H9 (cell line): ENCODE measurements around the gene SPRR3. TPM values are rescaled to one million over a fixed set of nuclear protein-coding genes. Genes with fewer than 3 reads are reported as not detected.

Experiments used
- DNase-seq: peaks from one replicate; pipeline ENCODE4 v3.0.0-alpha.2; 2017
- H2AFZ ChIP-seq: one replicate; pipeline ENCODE4 v1.6.1; 2013; ENCODE audit warnings: mild to moderate bottlenecking, low read length, control low read depth, moderate library complexity
- H2AK5ac ChIP-seq: 2 replicates; pipeline ENCODE4 v1.6.1; 2013; ENCODE audit warnings: low read length, control low read depth, mixed read lengths; ENCODE audit not compliant: insufficient read length
- H2BK120ac ChIP-seq: one replicate; pipeline ENCODE4 v1.6.1; 2013; ENCODE audit warnings: low read depth, mild to moderate bottlenecking, low read length, control low read depth, inconsistent platforms; ENCODE audit not compliant: poor library complexity, severe bottlenecking
- H2BK12ac ChIP-seq: 2 replicates; pipeline ENCODE4 v1.6.1; 2013; ENCODE audit warnings: low read length, control low read depth, mixed read lengths, low read depth; ENCODE audit not compliant: insufficient read length
- H2BK15ac ChIP-seq: 2 replicates; pipeline ENCODE4 v1.6.1; 2013; ENCODE audit warnings: low read depth, low read length, control low read depth
- H2BK20ac ChIP-seq: one replicate; pipeline ENCODE4 v1.6.1; 2013; ENCODE audit warnings: low read depth, mild to moderate bottlenecking, low read length, control low read depth, inconsistent platforms; ENCODE audit not compliant: poor library complexity, severe bottlenecking
- H2BK5ac ChIP-seq: 2 replicates; pipeline ENCODE4 v1.6.1; 2013; ENCODE audit warnings: low read length, control low read depth, mixed read lengths; ENCODE audit not compliant: insufficient read length
- H3K14ac ChIP-seq: 2 replicates; pipeline ENCODE4 v1.6.1; 2013; ENCODE audit warnings: low read length, control low read depth; ENCODE audit not compliant: insufficient read depth
- H3K18ac ChIP-seq: 2 replicates; pipeline ENCODE4 v1.6.1; 2013; ENCODE audit warnings: low read depth, mild to moderate bottlenecking, mixed read lengths, low read length, control low read depth; ENCODE audit not compliant: insufficient read length
- H3K23ac ChIP-seq: 2 replicates; pipeline ENCODE4 v1.6.1; 2013; ENCODE audit warnings: low read length, control low read depth, mixed read lengths, low read depth; ENCODE audit not compliant: insufficient read length
- H3K23me2 ChIP-seq: 2 replicates; pipeline ENCODE4 v1.6.1; 2013; ENCODE audit warnings: low read depth, mild to moderate bottlenecking, mixed read lengths, low read length, control low read depth; ENCODE audit not compliant: insufficient read length, poor library complexity, severe bottlenecking
- H3K27ac ChIP-seq: 2 replicates; pipeline ENCODE4 v1.5.1; 2013; ENCODE audit warnings: low read length, control low read depth, mixed read lengths, low read depth; ENCODE audit not compliant: insufficient read length
- H3K27me3 ChIP-seq: 2 replicates; pipeline ENCODE4 v1.6.1; 2013; ENCODE audit warnings: low read length, control low read depth, inconsistent platforms; ENCODE audit not compliant: insufficient read depth
- H3K4ac ChIP-seq: 2 replicates; pipeline ENCODE4 v1.6.1; 2013; ENCODE audit warnings: low read depth, mild to moderate bottlenecking, control low read depth, inconsistent platforms, low read length, moderate library complexity
- H3K4me1 ChIP-seq: 2 replicates; pipeline ENCODE4 v1.6.1; 2013; ENCODE audit warnings: low read length, control low read depth, inconsistent platforms; ENCODE audit not compliant: insufficient read depth
- H3K4me2 ChIP-seq: 2 replicates; pipeline ENCODE4 v1.6.1; 2013; ENCODE audit warnings: low read length, control low read depth, mixed read lengths; ENCODE audit not compliant: insufficient read length, insufficient read depth
- H3K56ac ChIP-seq: 2 replicates; pipeline ENCODE4 v1.6.1; 2013; ENCODE audit warnings: low read depth, mild to moderate bottlenecking, mixed read lengths, low read length, control low read depth; ENCODE audit not compliant: insufficient read length
- H3K79me1 ChIP-seq: 2 replicates; pipeline ENCODE4 v1.6.1; 2013; ENCODE audit warnings: low read depth, mild to moderate bottlenecking, moderate library complexity, low read length, control low read depth, inconsistent platforms; ENCODE audit not compliant: insufficient read depth, poor library complexity, severe bottlenecking
- H3K79me2 ChIP-seq: 2 replicates; pipeline ENCODE4 v1.6.1; 2013; ENCODE audit warnings: low read length, control low read depth, inconsistent platforms; ENCODE audit not compliant: insufficient read depth
- H3K9ac ChIP-seq: 2 replicates; pipeline ENCODE4 v1.6.1; 2013; ENCODE audit warnings: low read length, control low read depth, mixed read lengths; ENCODE audit not compliant: insufficient read length; ENCODE audit errors: extremely low read depth
- H3K9me3 ChIP-seq: one replicate; pipeline ENCODE4 v1.6.1; 2013; ENCODE audit warnings: low read depth, low read length, inconsistent platforms; ENCODE audit not compliant: control insufficient read depth
- H3T11ph ChIP-seq: one replicate; pipeline ENCODE4 v1.6.1; 2013; ENCODE audit warnings: mild to moderate bottlenecking, low read length, control low read depth, inconsistent platforms
- H4K20me1 ChIP-seq: one replicate; pipeline ENCODE4 v1.6.1; 2013; ENCODE audit not compliant: control insufficient read depth, insufficient read length, insufficient read depth
- H4K5ac ChIP-seq: 2 replicates; pipeline ENCODE4 v1.6.1; 2013; ENCODE audit warnings: low read depth, mild to moderate bottlenecking, mixed read lengths, low read length, control low read depth; ENCODE audit not compliant: insufficient read length
- H4K8ac ChIP-seq: replicated peaks from 2 replicates; pipeline ENCODE4 v1.6.1; 2013; ENCODE audit warnings: low read length, control low read depth, mixed read lengths, low read depth; ENCODE audit not compliant: insufficient read length
- H4K91ac ChIP-seq: 2 replicates; pipeline ENCODE4 v1.6.1; 2013; ENCODE audit warnings: low read depth, mild to moderate bottlenecking, moderate library complexity, mixed read lengths, low read length, control low read depth; ENCODE audit not compliant: insufficient read length
- H3K27ac Mint-ChIP-seq, 3 experiments: 2 replicates in 2 of 3; 3 replicates in 1 of 3; pipeline ENCODE4 v1.8.0; 2020 to 2021; ENCODE audit warnings: mixed read lengths in 3 of 3, mild to moderate bottlenecking in 1 of 3, moderate library complexity in 1 of 3
- H3K27me3 Mint-ChIP-seq: 2 replicates; pipeline ENCODE4 v1.8.0; 2021; ENCODE audit warnings: low read depth, mild to moderate bottlenecking, moderate library complexity, mixed read lengths
- H3K36me3 Mint-ChIP-seq, 3 experiments: 2 replicates in 2 of 3; 3 replicates in 1 of 3; pipeline ENCODE4 v1.8.0; 2020 to 2021; ENCODE audit warnings: low read depth in 3 of 3, mixed read lengths in 3 of 3; ENCODE audit not compliant: insufficient read depth in 1 of 3
- H3K4me1 Mint-ChIP-seq, 2 experiments: 2 replicates each; pipeline ENCODE4 v1.8.0; 2020; ENCODE audit warnings: mixed read lengths in 2 of 2
- H3K4me3 Mint-ChIP-seq, 2 experiments: 2 replicates in 1 of 2; 3 replicates in 1 of 2; pipeline ENCODE4 v1.8.0; 2020 to 2021; ENCODE audit warnings: mild to moderate bottlenecking in 2 of 2, mixed read lengths in 2 of 2, moderate library complexity in 1 of 2
- H3K9me3 Mint-ChIP-seq, 2 experiments: 2 replicates in 1 of 2; 3 replicates in 1 of 2; pipeline ENCODE4 v1.8.0; 2020; ENCODE audit warnings: mild to moderate bottlenecking in 2 of 2, mixed read lengths in 2 of 2, moderate library complexity in 1 of 2
- WGBS: extraction: QIAGEN DNeasy Blood & Tissue Kit; methylation state at CpG from one replicate; pipeline ENCODE4 v1.1.7; 2013; ENCODE audit warnings: missing lambda C conversion rate, low lambda C conversion rate, mixed read lengths; ENCODE audit not compliant: insufficient read length; ENCODE audit errors: extremely low coverage; 5-methylcytosine and 5-hydroxymethylcytosine counted together
- total RNA-seq: library from RNA; stranded (reverse); gene quantifications from 2 replicates; pipeline ENCODE4 v1.2.1, GENCODE V29; 2021
- TF ChIP-seq, protein P1 (sequence below): fragments of 200-600 bp; sonication (generic); conservative IDR thresholded peaks from 3 replicates; pipeline ENCODE4 v1.8.0; 2021; ENCODE audit warnings: antibody characterized with exemption, mild to moderate bottlenecking

The SPRR3 gene
- total RNA-seq, 1 experiment from 2014 or later, result not detected

- Histone ChIP-seq H3K79me1 (no peaks in the 10 kb centered on the region), H3K4me2 (no peak overlapping the region), H3K23ac (no peak overlapping the region), H3K14ac (no peak overlapping the region), H4K91ac (no peak overlapping the region), H3K56ac (no peak overlapping the region), H3K23me2 (no peaks in the 10 kb centered on the region), H3K4ac (no peak overlapping the region), H2AFZ (no peak overlapping the region), H4K20me1 (no peaks in the 10 kb centered on the region), H3K4me1 (no peaks in the 10 kb centered on the region; the same call in 1 of the 2 replicates), H2BK120ac (no peak overlapping the region), H4K8ac (no peak overlapping the region), H2BK15ac (no peak overlapping the region), H3K18ac (no peak overlapping the region), H3K9me3 (no peaks in the 10 kb centered on the region), H3T11ph (no peak overlapping the region), H3K27ac (no peak overlapping the region), H2AK5ac (no peak overlapping the region), H3K9ac (no peak overlapping the region), H3K79me2 (no peaks in the 10 kb centered on the region), H2BK20ac (no peak overlapping the region), H2BK12ac (no peak overlapping the region), H3K27me3 (no peaks in the 10 kb centered on the region; the same call in 1 of the 2 replicates), H2BK5ac (no peak overlapping the region), H4K5ac (no peak overlapping the region)
- Mint-ChIP-seq H3K36me3 (peaks cover 0 to 8% (median 0%) of the 10 kb centered on the region in 3 experiments; a peak in 3 of 7 replicates), H3K27ac (no peak overlapping the region), H3K27me3 (peaks cover 5% of the 10 kb centered on the region; the same call in 1 of the 2 replicates), H3K4me3 (no peak overlapping the region), H3K9me3 (peaks cover 8 to 12% of the 10 kb centered on the region in 2 experiments; a peak in 4 of 5 replicates), H3K4me1 (peaks cover 10 to 19% of the 10 kb centered on the region in 2 experiments)
- TF ChIP-seq, protein P1, sequence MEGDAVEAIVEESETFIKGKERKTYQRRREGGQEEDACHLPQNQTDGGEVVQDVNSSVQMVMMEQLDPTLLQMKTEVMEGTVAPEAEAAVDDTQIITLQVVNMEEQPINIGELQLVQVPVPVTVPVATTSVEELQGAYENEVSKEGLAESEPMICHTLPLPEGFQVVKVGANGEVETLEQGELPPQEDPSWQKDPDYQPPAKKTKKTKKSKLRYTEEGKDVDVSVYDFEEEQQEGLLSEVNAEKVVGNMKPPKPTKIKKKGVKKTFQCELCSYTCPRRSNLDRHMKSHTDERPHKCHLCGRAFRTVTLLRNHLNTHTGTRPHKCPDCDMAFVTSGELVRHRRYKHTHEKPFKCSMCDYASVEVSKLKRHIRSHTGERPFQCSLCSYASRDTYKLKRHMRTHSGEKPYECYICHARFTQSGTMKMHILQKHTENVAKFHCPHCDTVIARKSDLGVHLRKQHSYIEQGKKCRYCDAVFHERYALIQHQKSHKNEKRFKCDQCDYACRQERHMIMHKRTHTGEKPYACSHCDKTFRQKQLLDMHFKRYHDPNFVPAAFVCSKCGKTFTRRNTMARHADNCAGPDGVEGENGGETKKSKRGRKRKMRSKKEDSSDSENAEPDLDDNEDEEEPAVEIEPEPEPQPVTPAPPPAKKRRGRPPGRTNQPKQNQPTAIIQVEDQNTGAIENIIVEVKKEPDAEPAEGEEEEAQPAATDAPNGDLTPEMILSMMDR, result no peak
- no peak for DNase-seq
- WGBS, result no CpG with 5 or more reads among the region's 1 CpG
These were observed 5.7 kb upstream of the SPRR3 start for GRCh38 chr1:152995842-152996241.
